H9 (cell line): ENCODE measurements around the gene TPT1. TPM values are rescaled to one million over a fixed set of nuclear protein-coding genes. Genes with fewer than 3 reads are reported as not detected.

Experiments used
- DNase-seq: peaks from one replicate; pipeline ENCODE4 v3.0.0-alpha.2; 2017
- H2AFZ ChIP-seq: one replicate; pipeline ENCODE4 v1.6.1; 2013; ENCODE audit warnings: mild to moderate bottlenecking, low read length, control low read depth, moderate library complexity
- H2AK5ac ChIP-seq: 2 replicates; pipeline ENCODE4 v1.6.1; 2013; ENCODE audit warnings: low read length, control low read depth, mixed read lengths; ENCODE audit not compliant: insufficient read length
- H2BK120ac ChIP-seq: one replicate; pipeline ENCODE4 v1.6.1; 2013; ENCODE audit warnings: low read depth, mild to moderate bottlenecking, low read length, control low read depth, inconsistent platforms; ENCODE audit not compliant: poor library complexity, severe bottlenecking
- H2BK12ac ChIP-seq: 2 replicates; pipeline ENCODE4 v1.6.1; 2013; ENCODE audit warnings: low read length, control low read depth, mixed read lengths, low read depth; ENCODE audit not compliant: insufficient read length
- H2BK15ac ChIP-seq: 2 replicates; pipeline ENCODE4 v1.6.1; 2013; ENCODE audit warnings: low read depth, low read length, control low read depth
- H2BK20ac ChIP-seq: one replicate; pipeline ENCODE4 v1.6.1; 2013; ENCODE audit warnings: low read depth, mild to moderate bottlenecking, low read length, control low read depth, inconsistent platforms; ENCODE audit not compliant: poor library complexity, severe bottlenecking
- H2BK5ac ChIP-seq: 2 replicates; pipeline ENCODE4 v1.6.1; 2013; ENCODE audit warnings: low read length, control low read depth, mixed read lengths; ENCODE audit not compliant: insufficient read length
- H3K14ac ChIP-seq: 2 replicates; pipeline ENCODE4 v1.6.1; 2013; ENCODE audit warnings: low read length, control low read depth; ENCODE audit not compliant: insufficient read depth
- H3K18ac ChIP-seq: 2 replicates; pipeline ENCODE4 v1.6.1; 2013; ENCODE audit warnings: low read depth, mild to moderate bottlenecking, mixed read lengths, low read length, control low read depth; ENCODE audit not compliant: insufficient read length
- H3K23ac ChIP-seq: 2 replicates; pipeline ENCODE4 v1.6.1; 2013; ENCODE audit warnings: low read length, control low read depth, mixed read lengths, low read depth; ENCODE audit not compliant: insufficient read length
- H3K23me2 ChIP-seq: 2 replicates; pipeline ENCODE4 v1.6.1; 2013; ENCODE audit warnings: low read depth, mild to moderate bottlenecking, mixed read lengths, low read length, control low read depth; ENCODE audit not compliant: insufficient read length, poor library complexity, severe bottlenecking
- H3K27ac ChIP-seq: 2 replicates; pipeline ENCODE4 v1.5.1; 2013; ENCODE audit warnings: low read length, control low read depth, mixed read lengths, low read depth; ENCODE audit not compliant: insufficient read length
- H3K27me3 ChIP-seq: 2 replicates; pipeline ENCODE4 v1.6.1; 2013; ENCODE audit warnings: low read length, control low read depth, inconsistent platforms; ENCODE audit not compliant: insufficient read depth
- H3K4ac ChIP-seq: 2 replicates; pipeline ENCODE4 v1.6.1; 2013; ENCODE audit warnings: low read depth, mild to moderate bottlenecking, control low read depth, inconsistent platforms, low read length, moderate library complexity
- H3K4me1 ChIP-seq: 2 replicates; pipeline ENCODE4 v1.6.1; 2013; ENCODE audit warnings: low read length, control low read depth, inconsistent platforms; ENCODE audit not compliant: insufficient read depth
- H3K4me2 ChIP-seq: 2 replicates; pipeline ENCODE4 v1.6.1; 2013; ENCODE audit warnings: low read length, control low read depth, mixed read lengths; ENCODE audit not compliant: insufficient read length, insufficient read depth
- H3K56ac ChIP-seq: 2 replicates; pipeline ENCODE4 v1.6.1; 2013; ENCODE audit warnings: low read depth, mild to moderate bottlenecking, mixed read lengths, low read length, control low read depth; ENCODE audit not compliant: insufficient read length
- H3K79me1 ChIP-seq: 2 replicates; pipeline ENCODE4 v1.6.1; 2013; ENCODE audit warnings: low read depth, mild to moderate bottlenecking, moderate library complexity, low read length, control low read depth, inconsistent platforms; ENCODE audit not compliant: insufficient read depth, poor library complexity, severe bottlenecking
- H3K79me2 ChIP-seq: 2 replicates; pipeline ENCODE4 v1.6.1; 2013; ENCODE audit warnings: low read length, control low read depth, inconsistent platforms; ENCODE audit not compliant: insufficient read depth
- H3K9ac ChIP-seq: 2 replicates; pipeline ENCODE4 v1.6.1; 2013; ENCODE audit warnings: low read length, control low read depth, mixed read lengths; ENCODE audit not compliant: insufficient read length; ENCODE audit errors: extremely low read depth
- H3K9me3 ChIP-seq: one replicate; pipeline ENCODE4 v1.6.1; 2013; ENCODE audit warnings: low read depth, low read length, inconsistent platforms; ENCODE audit not compliant: control insufficient read depth
- H3T11ph ChIP-seq: one replicate; pipeline ENCODE4 v1.6.1; 2013; ENCODE audit warnings: mild to moderate bottlenecking, low read length, control low read depth, inconsistent platforms
- H4K20me1 ChIP-seq: one replicate; pipeline ENCODE4 v1.6.1; 2013; ENCODE audit not compliant: control insufficient read depth, insufficient read length, insufficient read depth
- H4K5ac ChIP-seq: 2 replicates; pipeline ENCODE4 v1.6.1; 2013; ENCODE audit warnings: low read depth, mild to moderate bottlenecking, mixed read lengths, low read length, control low read depth; ENCODE audit not compliant: insufficient read length
- H4K8ac ChIP-seq: replicated peaks from 2 replicates; pipeline ENCODE4 v1.6.1; 2013; ENCODE audit warnings: low read length, control low read depth, mixed read lengths, low read depth; ENCODE audit not compliant: insufficient read length
- H4K91ac ChIP-seq: 2 replicates; pipeline ENCODE4 v1.6.1; 2013; ENCODE audit warnings: low read depth, mild to moderate bottlenecking, moderate library complexity, mixed read lengths, low read length, control low read depth; ENCODE audit not compliant: insufficient read length
- H3K27ac Mint-ChIP-seq, 3 experiments: 2 replicates in 2 of 3; 3 replicates in 1 of 3; pipeline ENCODE4 v1.8.0; 2020 to 2021; ENCODE audit warnings: mixed read lengths in 3 of 3, mild to moderate bottlenecking in 1 of 3, moderate library complexity in 1 of 3
- H3K27me3 Mint-ChIP-seq: 2 replicates; pipeline ENCODE4 v1.8.0; 2021; ENCODE audit warnings: low read depth, mild to moderate bottlenecking, moderate library complexity, mixed read lengths
- H3K36me3 Mint-ChIP-seq, 3 experiments: 2 replicates in 2 of 3; 3 replicates in 1 of 3; pipeline ENCODE4 v1.8.0; 2020 to 2021; ENCODE audit warnings: low read depth in 3 of 3, mixed read lengths in 3 of 3; ENCODE audit not compliant: insufficient read depth in 1 of 3
- H3K4me1 Mint-ChIP-seq, 2 experiments: 2 replicates each; pipeline ENCODE4 v1.8.0; 2020; ENCODE audit warnings: mixed read lengths in 2 of 2
- H3K4me3 Mint-ChIP-seq, 2 experiments: 2 replicates in 1 of 2; 3 replicates in 1 of 2; pipeline ENCODE4 v1.8.0; 2020 to 2021; ENCODE audit warnings: mild to moderate bottlenecking in 2 of 2, mixed read lengths in 2 of 2, moderate library complexity in 1 of 2
- H3K9me3 Mint-ChIP-seq, 2 experiments: 2 replicates in 1 of 2; 3 replicates in 1 of 2; pipeline ENCODE4 v1.8.0; 2020; ENCODE audit warnings: mild to moderate bottlenecking in 2 of 2, mixed read lengths in 2 of 2, moderate library complexity in 1 of 2
- WGBS: extraction: QIAGEN DNeasy Blood & Tissue Kit; methylation state at CpG from one replicate; pipeline ENCODE4 v1.1.7; 2013; ENCODE audit warnings: missing lambda C conversion rate, low lambda C conversion rate, mixed read lengths; ENCODE audit not compliant: insufficient read length; ENCODE audit errors: extremely low coverage; 5-methylcytosine and 5-hydroxymethylcytosine counted together
- total RNA-seq: library from RNA; stranded (reverse); gene quantifications from 2 replicates; pipeline ENCODE4 v1.2.1, GENCODE V29; 2021
- TF ChIP-seq, protein P1 (sequence below): fragments of 200-600 bp; sonication (generic); conservative IDR thresholded peaks from 3 replicates; pipeline ENCODE4 v1.8.0; 2021; ENCODE audit warnings: antibody characterized with exemption, mild to moderate bottlenecking

TPT1 gene
- total RNA-seq, 1 experiment from 2014 or later: 2,205 TPM

GRCh38 chr13:45370922-45371406, 30.0 kb upstream of the TPT1 start:
- Histone ChIP-seq H2BK5ac (no peak overlapping the region), H2BK15ac (no peak overlapping the region), H3K23me2 (no peaks in the 10 kb centered on the region), H3K4ac (no peak overlapping the region), H3K9ac (no peak overlapping the region), H3K4me2 (no peak overlapping the region), H3K18ac (no peak overlapping the region), H4K91ac (no peak overlapping the region), H3K9me3 (no peaks in the 10 kb centered on the region), H4K5ac (no peak overlapping the region), H2AFZ (no peak overlapping the region), H2AK5ac (no peak overlapping the region), H3T11ph (no peak overlapping the region), H3K23ac (no peak overlapping the region), H3K56ac (no peak overlapping the region), H3K79me1 (no peaks in the 10 kb centered on the region), H3K27ac (no peak overlapping the region), H2BK20ac (no peak overlapping the region), H4K20me1 (no peaks in the 10 kb centered on the region), H2BK12ac (no peak overlapping the region), H3K79me2 (no peaks in the 10 kb centered on the region), H2BK120ac (no peak overlapping the region), H4K8ac (no peak overlapping the region), H3K14ac (no peak overlapping the region), H3K4me1 (no peaks in the 10 kb centered on the region), H3K27me3 (no peaks in the 10 kb centered on the region)
- peak overlapping the region in 1 of 2 experiments; percentile 51; a peak in 2 of 5 replicates for H3K4me3 Mint-ChIP-seq
- peak; percentile 90 for DNase-seq
- H3K4me1 Mint-ChIP-seq: peaks cover 22 to 23% of the 10 kb centered on the region in 2 experiments
- H3K9me3 Mint-ChIP-seq: no peaks in the 10 kb centered on the region; a peak in 1 of 5 replicates
- no CpG with 5 or more reads among the region's 30 CpGs for WGBS
- H3K27me3 Mint-ChIP-seq: no peaks in the 10 kb centered on the region
- peaks cover 3 to 9% (median 3%) of the 10 kb centered on the region in 3 experiments; a peak in 5 of 7 replicates for H3K36me3 Mint-ChIP-seq
- TF ChIP-seq, protein P1, sequence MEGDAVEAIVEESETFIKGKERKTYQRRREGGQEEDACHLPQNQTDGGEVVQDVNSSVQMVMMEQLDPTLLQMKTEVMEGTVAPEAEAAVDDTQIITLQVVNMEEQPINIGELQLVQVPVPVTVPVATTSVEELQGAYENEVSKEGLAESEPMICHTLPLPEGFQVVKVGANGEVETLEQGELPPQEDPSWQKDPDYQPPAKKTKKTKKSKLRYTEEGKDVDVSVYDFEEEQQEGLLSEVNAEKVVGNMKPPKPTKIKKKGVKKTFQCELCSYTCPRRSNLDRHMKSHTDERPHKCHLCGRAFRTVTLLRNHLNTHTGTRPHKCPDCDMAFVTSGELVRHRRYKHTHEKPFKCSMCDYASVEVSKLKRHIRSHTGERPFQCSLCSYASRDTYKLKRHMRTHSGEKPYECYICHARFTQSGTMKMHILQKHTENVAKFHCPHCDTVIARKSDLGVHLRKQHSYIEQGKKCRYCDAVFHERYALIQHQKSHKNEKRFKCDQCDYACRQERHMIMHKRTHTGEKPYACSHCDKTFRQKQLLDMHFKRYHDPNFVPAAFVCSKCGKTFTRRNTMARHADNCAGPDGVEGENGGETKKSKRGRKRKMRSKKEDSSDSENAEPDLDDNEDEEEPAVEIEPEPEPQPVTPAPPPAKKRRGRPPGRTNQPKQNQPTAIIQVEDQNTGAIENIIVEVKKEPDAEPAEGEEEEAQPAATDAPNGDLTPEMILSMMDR: peak; percentile 99
- H3K27ac Mint-ChIP-seq: peak overlapping the region; percentile 34 to 71 (median 56); a peak in 6 of 7 replicates
